NCI-H1048 (cell line): Measurements from ENCODE around the gene PRXL2B.
"Not testable (repeated sequence)": the region's sequence is repeated elsewhere in the genome, so short reads cannot be mapped to it uniquely, and the experiment has no call there.

ENCODE experiments used
- DNase-seq: peaks from one replicate; lab custom pipeline; 2025; lab: John Stamatoyannopoulos, UW

Gene PRXL2B

GRCh38 chr1:2586154-2587070 lies at the start of gene PRXL2B:
Gene PRXL2B (plus strand): TSS chr1:2586777. CDS start chr1:2586886, 109 bp downstream.
- peak; percentile 97 for DNase-seq

GRCh38 chr1:2537784-2538115 lies 48.8 kb upstream of the PRXL2B start:
- DNase-seq, result no peak

GRCh38 chr1:2538376-2538775 lies 48.2 kb upstream of the PRXL2B start:
- no peak for DNase-seq

GRCh38 chr1:2538872-2539271 lies 47.7 kb upstream of the PRXL2B start:
- DNase-seq, result no peak

- no peak for DNase-seq
Observed at GRCh38 chr1:2539312-2539907, 47.2 kb upstream of the PRXL2B start.

- DNase-seq, result no peak
Observed at GRCh38 chr1:2540816-2541492, 45.6 kb upstream of the PRXL2B start.

- DNase-seq, result no peak
Observed at GRCh38 chr1:2541619-2542245, 44.8 kb upstream of the PRXL2B start.

GRCh38 chr1:2542246-2542915 lies 44.2 kb upstream of the PRXL2B start:
- no peak for DNase-seq

GRCh38 chr1:2543543-2544092 lies 43.0 kb upstream of the PRXL2B start:
- DNase-seq, result no peak

GRCh38 chr1:2544093-2544874 lies 42.3 kb upstream of the PRXL2B start:
- DNase-seq, result no peak

GRCh38 chr1:2544875-2545640 lies 41.5 kb upstream of the PRXL2B start:
- DNase-seq, result no peak

GRCh38 chr1:2545754-2546514 lies 40.6 kb upstream of the PRXL2B start:
- DNase-seq, result peak; percentile 78

GRCh38 chr1:2546515-2547209 lies 39.9 kb upstream of the PRXL2B start:
- DNase-seq, result peak; percentile 43

- DNase-seq, result no peak
Observed at GRCh38 chr1:2547210-2548067, 39.1 kb upstream of the PRXL2B start.

- DNase-seq, result peak; percentile 35
Observed at GRCh38 chr1:2548068-2548589, 38.4 kb upstream of the PRXL2B start.

GRCh38 chr1:2549367-2550029 lies 37.1 kb upstream of the PRXL2B start:
- not testable (repeated sequence) for DNase-seq
